ENCODE measurements around the gene BNC1.

BNC1 gene

GRCh38 chr15:83284559-83285283, at the start of gene BNC1:
TSS of gene BNC1 (minus strand) at chr15:83284664. CDS start at chr15:83284628, 36 bp downstream.
- TF ChIP-seq CTCF (conservative IDR thresholded peaks at IDR 0.05; ENCODE audit: low read depth, low read length), result no peak
- no peak for DNase-seq (ENCODE audit: low read depth)
- peak within 1 kb of the TSS; percentile 90 for H3K4me3 ChIP-seq (ENCODE audit: low read length)

GRCh38 chr15:83327041-83327440, 42.6 kb upstream of the BNC1 start:
- no peak overlapping the region for H3K4me3 ChIP-seq (ENCODE audit: low read length)
- no peak for TF ChIP-seq CTCF (conservative IDR thresholded peaks at IDR 0.05; ENCODE audit: low read depth, low read length)
- peak; percentile 43 for DNase-seq (ENCODE audit: low read depth)

GRCh38 chr15:83324799-83325198, 40.3 kb upstream of the BNC1 start:
- no peak for DNase-seq (ENCODE audit: low read depth)
- no peak overlapping the region for H3K4me3 ChIP-seq (ENCODE audit: low read length)
- TF ChIP-seq CTCF (conservative IDR thresholded peaks at IDR 0.05; ENCODE audit: low read depth, low read length), result no peak

GRCh38 chr15:83323296-83323711, 38.8 kb upstream of the BNC1 start:
- no peak for TF ChIP-seq CTCF (conservative IDR thresholded peaks at IDR 0.05; ENCODE audit: low read depth, low read length)
- peak; percentile 32 for DNase-seq (ENCODE audit: low read depth)
- H3K4me3 ChIP-seq (ENCODE audit: low read length), result no peak overlapping the region

- H3K4me3 ChIP-seq (ENCODE audit: low read length), result no peak overlapping the region
- DNase-seq (ENCODE audit: low read depth), result no peak
- no peak for TF ChIP-seq CTCF (conservative IDR thresholded peaks at IDR 0.05; ENCODE audit: low read depth, low read length)
These were observed 38.2 kb upstream of the BNC1 start for GRCh38 chr15:83322691-83323090.

- TF ChIP-seq CTCF (conservative IDR thresholded peaks at IDR 0.05; ENCODE audit: low read depth, low read length), result no peak
- no peak for DNase-seq (ENCODE audit: low read depth)
- H3K4me3 ChIP-seq (ENCODE audit: low read length), result no peak overlapping the region
These were observed 37.6 kb upstream of the BNC1 start for GRCh38 chr15:83322061-83322460.

GRCh38 chr15:83320844-83321243, 36.4 kb upstream of the BNC1 start:
- TF ChIP-seq CTCF (conservative IDR thresholded peaks at IDR 0.05; ENCODE audit: low read depth, low read length), result no peak
- no peak for DNase-seq (ENCODE audit: low read depth)
- no peak overlapping the region for H3K4me3 ChIP-seq (ENCODE audit: low read length)
